HEK293 (cell line): Measurements from ENCODE around the gene LIPE.

Experiments used
- BCL11A ChIP-seq: fragments of 450-650 bp; formaldehyde crosslinking; IDR thresholded peaks from 2 replicates; pipeline ENCODE4 v1.5.1; 2016; ENCODE audit warnings: low read depth, missing biosample characterization, missing genetic modification characterization
- BCL11B ChIP-seq: fragments of 450-650 bp; formaldehyde crosslinking; IDR thresholded peaks from 2 replicates; pipeline ENCODE4 v1.5.1; 2016; ENCODE audit warnings: low read depth, missing biosample characterization, missing genetic modification characterization
- CTCF ChIP-seq: fragments of 450-650 bp; formaldehyde crosslinking; IDR thresholded peaks from 2 replicates; pipeline ENCODE4 v1.5.1; 2016; ENCODE audit warnings: missing biosample characterization, missing genetic modification characterization
- GLI2 ChIP-seq: fragments of 450-650 bp; formaldehyde crosslinking; IDR thresholded peaks from 2 replicates; pipeline ENCODE4; 2017; ENCODE audit warnings: missing biosample characterization, missing genetic modification characterization, low read depth, borderline replicate concordance
- HOXA7 ChIP-seq: sonication (generic); formaldehyde crosslinking; IDR thresholded peaks from 2 replicates; pipeline ENCODE4 v1.8.1; 2022; ENCODE audit warnings: missing genetic modification reagents, borderline replicate concordance
- IKZF3 ChIP-seq: fragments of 450-650 bp; IDR thresholded peaks from 2 replicates; pipeline ENCODE4 v1.5.0; 2018; ENCODE audit warnings: missing biosample characterization, mild to moderate bottlenecking, missing genetic modification characterization, moderate library complexity
- KLF8 ChIP-seq: fragments of 450-650 bp; formaldehyde crosslinking; IDR thresholded peaks from 2 replicates; pipeline ENCODE4 v1.5.1; 2016; ENCODE audit warnings: missing biosample characterization, missing genetic modification characterization
- PRDM2 ChIP-seq: fragments of 450-650 bp; formaldehyde crosslinking; IDR thresholded peaks from 2 replicates; pipeline ENCODE4 v1.5.1; 2016; ENCODE audit warnings: missing biosample characterization, missing genetic modification characterization, borderline replicate concordance
- PRDM4 ChIP-seq: fragments of 450-650 bp; formaldehyde crosslinking; IDR thresholded peaks from 2 replicates; pipeline ENCODE4 v1.5.1; 2017; ENCODE audit warnings: missing biosample characterization, missing genetic modification characterization
- REPIN1 ChIP-seq: fragments of 450-650 bp; formaldehyde crosslinking; IDR thresholded peaks from 2 replicates; pipeline ENCODE4 v1.5.1; 2017; ENCODE audit warnings: missing biosample characterization, missing genetic modification characterization, low read depth
- ZNF133 ChIP-seq: fragments of 450-650 bp; formaldehyde crosslinking; IDR thresholded peaks from 2 replicates; pipeline ENCODE4 v1.5.1; 2016; ENCODE audit warnings: missing biosample characterization, missing genetic modification characterization
- ZNF146 ChIP-seq: fragments of 450-650 bp; formaldehyde crosslinking; IDR thresholded peaks from 2 replicates; pipeline ENCODE4 v1.5.1; 2016; ENCODE audit warnings: missing biosample characterization, missing genetic modification characterization
- ZNF221 ChIP-seq: fragments of 450-650 bp; formaldehyde crosslinking; IDR thresholded peaks from 2 replicates; pipeline ENCODE4 v1.5.1; 2017; ENCODE audit warnings: missing biosample characterization, missing genetic modification characterization, borderline replicate concordance
- ZNF223 ChIP-seq: fragments of 450-650 bp; formaldehyde crosslinking; IDR thresholded peaks from 2 replicates; pipeline ENCODE4 v1.5.1; 2016; ENCODE audit warnings: missing biosample characterization, missing genetic modification characterization
- ZNF350 ChIP-seq: fragments of 450-650 bp; formaldehyde crosslinking; IDR thresholded peaks from 2 replicates; pipeline ENCODE4 v1.5.0; 2017; ENCODE audit warnings: missing biosample characterization, mild to moderate bottlenecking, missing genetic modification characterization
- ZNF366 ChIP-seq: fragments of 450-650 bp; formaldehyde crosslinking; conservative IDR thresholded peaks from 2 replicates; pipeline ENCODE4 v1.5.1; 2016; ENCODE audit warnings: missing biosample characterization, missing genetic modification characterization
- ZNF510 ChIP-seq: fragments of 450-650 bp; formaldehyde crosslinking; IDR thresholded peaks from 2 replicates; pipeline ENCODE4 v1.5.1; 2018; ENCODE audit warnings: mild to moderate bottlenecking, missing genetic modification characterization, missing biosample characterization; ENCODE audit not compliant: insufficient replicate concordance
- ZNF561 ChIP-seq: fragments of 450-650 bp; IDR thresholded peaks from 2 replicates; pipeline ENCODE4 v1.5.1; 2018; ENCODE audit warnings: missing biosample characterization, missing genetic modification characterization, borderline replicate concordance
- ZNF621 ChIP-seq: fragments of 450-650 bp; formaldehyde crosslinking; IDR thresholded peaks from 2 replicates; pipeline ENCODE4 v1.5.1; 2017; ENCODE audit warnings: missing biosample characterization, missing genetic modification characterization
- ZNF629 ChIP-seq: fragments of 450-650 bp; formaldehyde crosslinking; IDR thresholded peaks from 2 replicates; pipeline ENCODE4 v1.5.1; 2017; ENCODE audit warnings: missing biosample characterization, missing genetic modification characterization
- ZNF670 ChIP-seq: fragments of 450-650 bp; formaldehyde crosslinking; IDR thresholded peaks from 2 replicates; pipeline ENCODE4 v1.5.1; 2016; ENCODE audit warnings: missing biosample characterization, missing genetic modification characterization, low read depth
- ZNF768 ChIP-seq: fragments of 450-650 bp; formaldehyde crosslinking; IDR thresholded peaks from 2 replicates; pipeline ENCODE4 v1.5.1; 2018; ENCODE audit warnings: missing biosample characterization, mild to moderate bottlenecking, missing genetic modification characterization
- ZNF792 ChIP-seq: fragments of 450-650 bp; formaldehyde crosslinking; IDR thresholded peaks from 2 replicates; pipeline ENCODE4 v1.5.1; 2016; ENCODE audit warnings: missing biosample characterization, missing genetic modification characterization
- ZSCAN23 ChIP-seq: fragments of 450-650 bp; formaldehyde crosslinking; IDR thresholded peaks from 2 replicates; pipeline ENCODE4 v1.5.1; 2016; ENCODE audit warnings: missing biosample characterization, missing genetic modification characterization
- TF ChIP-seq, protein P1 (sequence below): fragments of 450-650 bp; formaldehyde crosslinking; IDR thresholded peaks from 2 replicates; pipeline ENCODE4 v1.5.1; 2016; ENCODE audit warnings: missing biosample characterization, missing genetic modification characterization
- TF ChIP-seq, protein P2 (sequence below): fragments of 450-650 bp; formaldehyde crosslinking; IDR thresholded peaks from 2 replicates; pipeline ENCODE4 v1.5.1; 2016; ENCODE audit warnings: missing biosample characterization, missing genetic modification characterization

Gene LIPE

DNA sequence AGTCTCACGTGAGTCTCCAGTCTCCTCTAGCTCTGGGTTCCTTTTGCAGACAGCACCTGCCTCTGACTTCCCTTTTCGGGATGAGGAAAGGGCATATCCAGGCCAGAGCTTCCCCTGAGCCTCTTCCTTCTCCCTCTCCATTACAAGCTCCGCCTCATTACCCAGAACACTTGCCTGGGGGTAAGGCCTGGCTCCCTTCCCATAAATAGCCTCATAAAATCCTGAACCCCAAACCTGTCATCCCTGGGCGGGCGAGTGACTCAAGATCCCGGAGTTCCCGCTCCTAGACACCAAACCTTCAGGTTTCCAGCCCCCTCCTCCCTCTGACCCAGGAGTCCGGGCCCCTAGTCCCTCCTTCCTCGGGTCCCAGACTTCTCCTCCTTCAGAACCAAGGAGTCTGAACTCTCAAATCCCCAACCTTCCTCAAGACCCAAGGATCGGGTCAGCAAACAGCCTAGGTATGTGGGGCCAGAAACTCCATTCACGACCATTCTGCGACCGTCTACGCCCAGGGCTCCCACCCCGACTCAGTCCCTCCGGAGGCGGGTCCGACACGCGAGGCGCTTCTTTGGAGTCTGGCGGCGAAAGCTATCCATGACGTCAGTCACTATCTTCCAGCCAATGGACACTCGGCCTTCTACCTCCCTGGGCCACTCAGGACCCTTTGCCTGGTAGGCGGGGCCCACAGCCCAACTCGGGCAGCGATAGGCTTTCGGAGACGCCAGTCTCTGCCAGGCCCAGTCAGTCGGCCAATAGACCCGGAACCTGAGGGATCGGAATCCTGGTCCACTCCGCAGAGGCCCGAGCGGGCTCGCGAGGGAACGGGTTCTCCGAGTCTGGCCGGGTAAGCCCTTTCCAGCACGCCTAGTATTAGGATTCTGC is 30.6 kb downstream of the LIPE start (continued):
- TF ChIP-seq PRDM2 (tag by site-specific recombination), result no peak
- peak; percentile 85 for TF ChIP-seq IKZF3 (tag by site-specific recombination)
- TF ChIP-seq, protein P1, sequence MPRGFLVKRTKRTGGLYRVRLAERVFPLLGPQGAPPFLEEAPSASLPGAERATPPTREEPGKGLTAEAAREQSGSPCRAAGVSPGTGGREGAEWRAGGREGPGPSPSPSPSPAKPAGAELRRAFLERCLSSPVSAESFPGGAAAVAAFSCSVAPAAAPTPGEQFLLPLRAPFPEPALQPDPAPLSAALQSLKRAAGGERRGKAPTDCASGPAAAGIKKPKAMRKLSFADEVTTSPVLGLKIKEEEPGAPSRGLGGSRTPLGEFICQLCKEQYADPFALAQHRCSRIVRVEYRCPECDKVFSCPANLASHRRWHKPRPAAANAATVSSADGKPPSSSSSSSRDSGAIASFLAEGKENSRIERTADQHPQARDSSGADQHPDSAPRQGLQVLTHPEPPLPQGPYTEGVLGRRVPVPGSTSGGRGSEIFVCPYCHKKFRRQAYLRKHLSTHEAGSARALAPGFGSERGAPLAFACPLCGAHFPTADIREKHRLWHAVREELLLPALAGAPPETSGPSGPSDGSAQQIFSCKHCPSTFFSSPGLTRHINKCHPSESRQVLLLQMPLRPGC (tag by site-specific recombination), result peak; percentile 16; the same call in 1 of the 2 replicates
- peak; percentile 76 for TF ChIP-seq ZNF561
- no peak for TF ChIP-seq ZNF350
- TF ChIP-seq ZNF768 (tag by site-specific recombination), result no peak
- TF ChIP-seq ZNF621 (tag by site-specific recombination), result no peak
- TF ChIP-seq ZNF133, result no peak
- peak; percentile 69 for TF ChIP-seq ZNF366 (tag by site-specific recombination)
- TF ChIP-seq ZNF670 (tag by site-specific recombination), result no peak
- TF ChIP-seq ZNF223 (tag by site-specific recombination), result no peak
- no peak for TF ChIP-seq ZNF792
- no peak for TF ChIP-seq ZNF510 (tag by site-specific recombination)
- TF ChIP-seq KLF8 (tag by site-specific recombination), result peak; percentile 57; the same call in 1 of the 2 replicates
- no peak for TF ChIP-seq HOXA7 (CRISPR knock-in tag)
- TF ChIP-seq ZNF146 (tag by site-specific recombination), result no peak
- no peak for TF ChIP-seq CTCF
- peak; percentile 83; the same call in 1 of the 2 replicates for TF ChIP-seq BCL11A (tag by site-specific recombination)
- no peak for TF ChIP-seq ZSCAN23
- TF ChIP-seq, protein P2, sequence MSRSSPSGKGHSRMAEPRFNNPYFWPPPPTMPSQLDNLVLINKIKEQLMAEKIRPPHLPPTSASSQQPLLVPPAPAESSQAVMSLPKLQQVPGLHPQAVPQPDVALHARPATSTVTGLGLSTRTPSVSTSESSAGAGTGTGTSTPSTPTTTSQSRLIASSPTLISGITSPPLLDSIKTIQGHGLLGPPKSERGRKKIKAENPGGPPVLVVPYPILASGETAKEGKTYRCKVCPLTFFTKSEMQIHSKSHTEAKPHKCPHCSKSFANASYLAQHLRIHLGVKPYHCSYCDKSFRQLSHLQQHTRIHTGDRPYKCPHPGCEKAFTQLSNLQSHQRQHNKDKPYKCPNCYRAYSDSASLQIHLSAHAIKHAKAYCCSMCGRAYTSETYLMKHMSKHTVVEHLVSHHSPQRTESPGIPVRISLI (tag by site-specific recombination), result no peak
- TF ChIP-seq ZNF629 (tag by site-specific recombination), result peak; percentile 93
- peak; percentile 63; the same call in 1 of the 2 replicates for TF ChIP-seq PRDM4 (tag by site-specific recombination)
- TF ChIP-seq BCL11B (tag by site-specific recombination), result peak; percentile 55; the same call in 1 of the 2 replicates
- no peak for TF ChIP-seq GLI2
- TF ChIP-seq ZNF221 (tag by site-specific recombination), result no peak
- TF ChIP-seq REPIN1 (tag by site-specific recombination), result 0 out of 2 replicates have a peak, but pooled peaks have one; percentile 37
